Breast epithelium (tissue), 4 donors: Measurements from ENCODE around the gene TTBK1. TPM values are rescaled to one million over a fixed set of nuclear protein-coding genes. Genes with fewer than 3 reads are reported as not detected.

Source experiments
- DNase-seq, 2 donors: peaks; one replicate each; pipeline ENCODE4 v3.0.0-alpha.2; 2019; ENCODE audit warnings: low spot score in 2 of 2
- H3K27ac ChIP-seq, 2 donors: fragments of 200-600 bp; sonication (generic) in 1 of 2; one replicate each; pipeline ENCODE4 v1.5.1; 2016 to 2019; ENCODE audit warnings: mild to moderate bottlenecking in 1 of 2
- H3K27me3 ChIP-seq, 2 donors: fragments of 200-600 bp; sonication (generic) in 1 of 2; one replicate each; pipeline versions ENCODE4 v1.5.1 to v1.6.0; 2017 to 2019; ENCODE audit warnings: control low read depth in 1 of 2, mild to moderate bottlenecking in 1 of 2
- H3K36me3 ChIP-seq: fragments of 200-600 bp; one replicate; pipeline ENCODE4 v1.5.1; 2019
- H3K4me1 ChIP-seq, 2 donors: fragments of 200-600 bp; sonication (generic); one replicate each; pipeline ENCODE4 v1.5.1; 2016 to 2019; ENCODE audit warnings: control low read depth in 1 of 2
- H3K4me3 ChIP-seq, 3 donors: fragments of 200-600 bp; sonication (generic); 1 replicate in 2 of 3; 2 replicates in 1 of 3; pipeline ENCODE4 v1.5.1; 2016 to 2019; ENCODE audit warnings: mild to moderate bottlenecking in 3 of 3, moderate library complexity in 2 of 3
- H3K9me3 ChIP-seq, 2 donors: fragments of 200-600 bp; sonication (generic) in 1 of 2; one replicate each; pipeline ENCODE4 v1.5.1; 2016 to 2019; ENCODE audit warnings: control low read depth in 1 of 2
- POLR2A ChIP-seq: fragments of 450-650 bp; IDR thresholded peaks from one replicate; pipeline ENCODE4 v1.6.1; 2016; ENCODE audit warnings: antibody characterized with exemption, mild to moderate bottlenecking, moderate library complexity
- POLR2AphosphoS5 ChIP-seq, 3 donors: sonication (generic); formaldehyde crosslinking; IDR thresholded peaks; one replicate each; pipeline ENCODE4 v1.6.1; 2017; ENCODE audit warnings: antibody characterized with exemption in 3 of 3
- intact Hi-C: fragments of 100-400 bp; cut with DNase I; formaldehyde crosslinking; loops from one replicate; pipeline ENCODE4 v1.15.1; 2023; ENCODE audit warnings: low total_unique reads
- total RNA-seq, 3 donors: library from RNA; depleted of rRNA; stranded (reverse); fragments of >200 nt; gene quantifications; one replicate each; pipeline ENCODE4 v1.1.0, GENCODE V29; 2016
- TF ChIP-seq, protein P1 (sequence below), 3 donors: fragments of 450-650 bp; IDR thresholded peaks; one replicate each; pipeline ENCODE4 v1.5.1; 2016 to 2017; ENCODE audit warnings: antibody characterized with exemption in 3 of 3, mild to moderate bottlenecking in 3 of 3, moderate library complexity in 3 of 3

The TTBK1 gene
- total RNA-seq, 3 donors from 2014 or later = under 0.01 TPM; not detected in 2

DNA sequence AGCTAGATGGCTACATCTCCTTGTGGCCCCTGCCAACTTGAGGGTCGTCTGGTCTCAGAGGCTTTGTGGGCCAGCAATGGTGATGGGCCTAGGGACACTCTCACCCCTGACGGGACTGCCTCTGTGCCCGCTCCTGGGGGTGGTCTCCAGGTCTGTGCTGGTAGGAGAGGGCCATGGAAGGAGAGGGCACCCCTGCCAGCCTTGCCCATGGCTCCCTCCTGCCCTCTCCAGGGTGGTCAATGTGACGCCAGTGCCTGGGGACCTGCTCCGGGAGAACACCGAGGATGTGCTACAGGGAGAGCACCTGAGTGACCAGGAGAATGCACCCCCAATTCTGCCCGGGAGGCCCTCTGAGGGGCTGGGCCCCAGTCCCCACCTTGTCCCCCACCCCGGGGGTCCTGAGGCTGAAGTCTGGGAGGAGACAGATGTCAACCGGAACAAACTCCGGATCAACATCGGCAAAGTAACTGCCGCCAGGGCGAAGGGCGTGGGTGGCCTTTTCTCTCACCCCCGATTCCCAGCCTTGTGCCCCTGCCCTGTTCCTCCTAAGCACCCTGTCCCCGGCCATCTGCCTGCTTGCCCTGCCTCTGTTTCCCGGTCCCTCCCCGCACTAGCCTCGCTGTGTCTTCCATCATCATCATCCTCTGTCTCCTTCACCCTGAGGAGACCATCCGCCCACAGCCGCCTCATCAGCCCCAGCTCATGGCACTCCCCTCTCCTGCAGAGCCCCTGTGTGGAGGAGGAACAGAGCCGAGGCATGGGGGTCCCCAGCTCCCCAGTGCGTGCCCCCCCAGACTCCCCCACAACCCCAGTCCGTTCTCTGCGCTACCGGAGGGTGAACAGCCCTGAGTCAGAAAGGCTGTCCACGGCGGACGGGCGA lies 15.8 kb downstream of the TTBK1 start:
- H3K36me3 ChIP-seq = no peaks in the 10 kb centered on the region
- intact Hi-C loops = no loop called here

DNA sequence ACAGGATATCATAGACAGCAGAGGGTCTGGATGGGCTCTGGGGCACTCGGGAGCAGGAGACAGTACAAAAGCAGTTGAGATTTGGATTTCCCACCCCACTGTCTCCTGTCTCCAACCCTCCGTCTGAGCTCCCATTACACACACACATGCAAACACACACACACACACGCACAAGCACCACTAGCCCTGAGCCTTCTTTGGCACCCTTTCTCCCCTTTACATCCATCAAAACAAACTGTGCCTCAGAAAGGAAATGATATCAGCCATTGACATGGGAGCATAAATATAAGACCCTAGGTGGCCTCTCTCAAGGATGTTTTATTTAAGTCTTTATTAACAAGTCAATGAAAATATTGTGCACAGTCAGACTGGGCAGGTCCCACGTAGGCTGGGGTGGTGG lies 17.5 kb downstream of the TTBK1 start:
- intact Hi-C loops = no loop called here

More for the DNA sequence above, 15.8 kb downstream of the TTBK1 start:
- no peak for DNase-seq
- Histone ChIP-seq H3K27ac (no peak overlapping the region), H3K27me3 (peaks cover 0 to 4% of the 10 kb centered on the region in 2 donors), H3K4me3 (no peak overlapping the region), H3K4me1 (no peaks in the 10 kb centered on the region), H3K9me3 (no peaks in the 10 kb centered on the region)
- TF ChIP-seq, protein P1, sequence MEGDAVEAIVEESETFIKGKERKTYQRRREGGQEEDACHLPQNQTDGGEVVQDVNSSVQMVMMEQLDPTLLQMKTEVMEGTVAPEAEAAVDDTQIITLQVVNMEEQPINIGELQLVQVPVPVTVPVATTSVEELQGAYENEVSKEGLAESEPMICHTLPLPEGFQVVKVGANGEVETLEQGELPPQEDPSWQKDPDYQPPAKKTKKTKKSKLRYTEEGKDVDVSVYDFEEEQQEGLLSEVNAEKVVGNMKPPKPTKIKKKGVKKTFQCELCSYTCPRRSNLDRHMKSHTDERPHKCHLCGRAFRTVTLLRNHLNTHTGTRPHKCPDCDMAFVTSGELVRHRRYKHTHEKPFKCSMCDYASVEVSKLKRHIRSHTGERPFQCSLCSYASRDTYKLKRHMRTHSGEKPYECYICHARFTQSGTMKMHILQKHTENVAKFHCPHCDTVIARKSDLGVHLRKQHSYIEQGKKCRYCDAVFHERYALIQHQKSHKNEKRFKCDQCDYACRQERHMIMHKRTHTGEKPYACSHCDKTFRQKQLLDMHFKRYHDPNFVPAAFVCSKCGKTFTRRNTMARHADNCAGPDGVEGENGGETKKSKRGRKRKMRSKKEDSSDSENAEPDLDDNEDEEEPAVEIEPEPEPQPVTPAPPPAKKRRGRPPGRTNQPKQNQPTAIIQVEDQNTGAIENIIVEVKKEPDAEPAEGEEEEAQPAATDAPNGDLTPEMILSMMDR (IDR thresholded peaks at IDR 0.05) = no peak
- no peak for TF ChIP-seq POLR2AphosphoS5 (IDR thresholded peaks at IDR 0.05)
- no peak for TF ChIP-seq POLR2A

DNA sequence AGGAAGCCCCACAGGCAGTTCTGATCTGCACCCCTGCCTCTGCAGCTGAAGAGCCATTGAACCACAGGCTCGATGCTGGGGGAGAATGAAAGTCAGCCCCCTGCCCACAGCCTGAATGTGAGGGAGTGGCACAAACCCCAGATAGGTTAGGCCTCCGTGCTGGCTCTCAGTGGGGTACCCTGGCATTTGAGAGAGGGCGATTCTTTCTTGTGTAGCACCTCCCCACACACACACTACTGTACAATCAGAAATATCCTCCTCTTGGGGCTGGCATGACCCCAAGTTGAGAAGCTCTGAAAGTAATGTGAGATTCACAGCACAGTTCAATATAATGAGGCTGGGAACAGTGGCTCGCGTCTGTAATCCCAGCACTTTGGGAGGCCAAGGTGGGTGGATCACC lies 17.9 kb downstream of the TTBK1 start:
- H3K4me1 ChIP-seq = no peaks in the 10 kb centered on the region
- no peaks in the 10 kb centered on the region for H3K36me3 ChIP-seq
- no peaks in the 10 kb centered on the region for H3K9me3 ChIP-seq
- intact Hi-C loops = no loop called here
- no peaks in the 10 kb centered on the region for H3K27me3 ChIP-seq
- no peak overlapping the region for H3K27ac ChIP-seq
- no peak overlapping the region for H3K4me3 ChIP-seq
- no peak for DNase-seq
- TF ChIP-seq POLR2A (no peak), POLR2AphosphoS5 (IDR thresholded peaks at IDR 0.05) (no peak)
- TF ChIP-seq, protein P1 (IDR thresholded peaks at IDR 0.05) = no peak

More for the DNA sequence above, 17.5 kb downstream of the TTBK1 start:
- Histone ChIP-seq H3K27ac (no peak overlapping the region), H3K36me3 (no peaks in the 10 kb centered on the region), H3K9me3 (no peaks in the 10 kb centered on the region), H3K27me3 (no peaks in the 10 kb centered on the region), H3K4me1 (no peaks in the 10 kb centered on the region), H3K4me3 (no peak overlapping the region)
- TF ChIP-seq POLR2AphosphoS5 (IDR thresholded peaks at IDR 0.05) = no peak
- TF ChIP-seq POLR2A = no peak
- TF ChIP-seq, protein P1 (IDR thresholded peaks at IDR 0.05) = no peak
- no peak for DNase-seq

DNA sequence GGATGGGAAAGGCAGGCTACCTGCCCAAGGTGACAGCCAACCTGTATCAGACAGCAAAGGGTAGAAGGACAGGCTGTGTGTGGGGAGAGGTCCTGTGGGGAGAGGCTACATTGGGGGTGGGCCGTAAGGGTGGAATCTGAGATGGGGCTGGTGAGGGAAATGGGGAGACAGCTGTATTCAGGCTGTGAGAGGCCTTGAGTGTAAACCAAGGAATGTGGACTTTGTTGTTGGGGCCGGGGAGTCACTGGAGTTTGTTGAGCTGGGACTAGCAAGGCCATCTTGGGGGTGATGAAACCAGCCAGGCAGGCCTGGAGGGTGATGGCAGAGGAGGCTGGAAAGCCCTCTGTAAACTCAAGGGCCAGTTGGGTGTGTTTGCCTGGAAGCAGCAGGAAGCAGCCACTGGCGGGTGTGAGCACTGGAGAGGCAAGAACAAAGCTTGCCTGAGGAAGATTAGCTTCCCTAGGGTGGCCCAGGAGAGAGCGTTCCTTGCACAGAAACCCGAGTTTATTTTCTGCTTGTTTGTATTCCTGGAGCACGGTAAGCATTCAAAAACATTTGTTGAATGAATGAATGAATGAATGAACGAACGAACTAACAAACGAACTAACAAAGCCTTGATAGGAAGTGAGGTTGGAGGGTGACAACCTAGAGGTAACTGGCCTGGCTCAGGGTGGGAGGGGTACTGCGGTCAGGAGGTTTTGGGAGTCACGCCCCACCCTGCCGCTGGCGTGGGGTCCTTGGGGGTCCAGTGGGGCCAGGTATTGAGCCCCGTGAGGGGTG lies 18.9 kb downstream of the TTBK1 start:
- DNase-seq = no peak
- intact Hi-C loops = no loop called here

More for the DNA sequence above, 18.9 kb downstream of the TTBK1 start:
- Histone ChIP-seq H3K4me3 (no peak overlapping the region), H3K36me3 (no peaks in the 10 kb centered on the region), H3K9me3 (no peaks in the 10 kb centered on the region), H3K27ac (no peak overlapping the region), H3K4me1 (no peaks in the 10 kb centered on the region), H3K27me3 (no peaks in the 10 kb centered on the region)
- TF ChIP-seq POLR2A (no peak), POLR2AphosphoS5 (IDR thresholded peaks at IDR 0.05) (no peak)
- TF ChIP-seq, protein P1 (IDR thresholded peaks at IDR 0.05) = no peak
